ENCODE results near the gene NKAIN4.

- TF ChIP-seq, protein P1, sequence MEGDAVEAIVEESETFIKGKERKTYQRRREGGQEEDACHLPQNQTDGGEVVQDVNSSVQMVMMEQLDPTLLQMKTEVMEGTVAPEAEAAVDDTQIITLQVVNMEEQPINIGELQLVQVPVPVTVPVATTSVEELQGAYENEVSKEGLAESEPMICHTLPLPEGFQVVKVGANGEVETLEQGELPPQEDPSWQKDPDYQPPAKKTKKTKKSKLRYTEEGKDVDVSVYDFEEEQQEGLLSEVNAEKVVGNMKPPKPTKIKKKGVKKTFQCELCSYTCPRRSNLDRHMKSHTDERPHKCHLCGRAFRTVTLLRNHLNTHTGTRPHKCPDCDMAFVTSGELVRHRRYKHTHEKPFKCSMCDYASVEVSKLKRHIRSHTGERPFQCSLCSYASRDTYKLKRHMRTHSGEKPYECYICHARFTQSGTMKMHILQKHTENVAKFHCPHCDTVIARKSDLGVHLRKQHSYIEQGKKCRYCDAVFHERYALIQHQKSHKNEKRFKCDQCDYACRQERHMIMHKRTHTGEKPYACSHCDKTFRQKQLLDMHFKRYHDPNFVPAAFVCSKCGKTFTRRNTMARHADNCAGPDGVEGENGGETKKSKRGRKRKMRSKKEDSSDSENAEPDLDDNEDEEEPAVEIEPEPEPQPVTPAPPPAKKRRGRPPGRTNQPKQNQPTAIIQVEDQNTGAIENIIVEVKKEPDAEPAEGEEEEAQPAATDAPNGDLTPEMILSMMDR (IDR thresholded peaks at IDR 0.05), result no peak
- no peak for TF ChIP-seq POLR2A (IDR thresholded peaks at IDR 0.05)
These were observed 18.8 kb downstream of the NKAIN4 start, which contains the start of gene BIRC7 for GRCh38 chr20:63235399-63235983.

All from adrenal gland (tissue), 5 donors.